ENCODE data around the gene BRINP3.

GRCh38 chr1:190338829-190339228 is 138.8 kb downstream of the BRINP3 start:
- TF ChIP-seq PRPF4 (IDR thresholded peaks at IDR 0.05; ENCODE audit: low read depth, low read length, poor library complexity, severe bottlenecking) (no peak), BRF2 (CRISPR knock-in tag; IDR thresholded peaks at IDR 0.05) (no peak), REST (IDR thresholded peaks at IDR 0.05; ENCODE audit: borderline replicate concordance in 1 of 2, low read depth in 1 of 2, low read length in 2 of 2) (no peak), YY1 (IDR thresholded peaks at IDR 0.05; ENCODE audit: insufficient read depth, insufficient replicate concordance, low read depth, low read length) (no peak), HOXA3 (CRISPR knock-in tag; IDR thresholded peaks at IDR 0.05) (no peak), CTCF (CRISPR knock-in tag; IDR thresholded peaks at IDR 0.05) (no peak), THAP7 (CRISPR knock-in tag; IDR thresholded peaks at IDR 0.05) (no peak), ZNF746 (CRISPR knock-in tag; IDR thresholded peaks at IDR 0.05) (no peak), MAX (IDR thresholded peaks at IDR 0.05) (no peak), FOXK2 (IDR thresholded peaks at IDR 0.05) (no peak)
